ENCODE measurements around the gene C5orf63. TPM values are rescaled to one million over a fixed set of nuclear protein-coding genes. Genes with fewer than 3 reads are reported as not detected.
A peak's percentile ranks its signal among the peaks of the same experiment; 100 is the strongest.

The C5orf63 gene
- total RNA-seq, 2 experiments from 2014 or later, result 4.2 TPM; not detected in 1

GRCh38 chr5:127076315-127077129, 3.2 kb upstream of the C5orf63 start:
- CTCF ChIA-PET (ENCODE audit: unreplicated experiment), result no interaction called here
- Histone ChIP-seq H3K4me2 (ENCODE audit: low read length) (no peak overlapping the region), H3K9me2 (ENCODE audit: insufficient read depth, low read length) (no peaks in the 10 kb centered on the region), H3K36me3 (ENCODE audit: insufficient read depth, low read length) (no peaks in the 10 kb centered on the region), H3K79me2 (ENCODE audit: insufficient read depth, low read depth, low read length) (no peaks in the 10 kb centered on the region), H4K20me1 (ENCODE audit: insufficient read depth, low read length) (no peaks in the 10 kb centered on the region), H3K27ac (ENCODE audit: low read depth, low read length, poor library complexity, severe bottlenecking) (no peak overlapping the region), H3K9me3 (ENCODE audit: low read length) (no peaks in the 10 kb centered on the region), H3K4me1 (ENCODE audit: insufficient read depth, low read length, poor library complexity, severe bottlenecking) (peaks cover 10% of the 10 kb centered on the region), H3K4me3 (ENCODE audit: low read depth, low read length, poor library complexity, severe bottlenecking) (no peak overlapping the region), H2AFZ (ENCODE audit: low read length) (no peak overlapping the region)
- DNase-seq (ENCODE audit: low spot score), result no peak
- intact Hi-C loops (cut with micrococcal nuclease; ENCODE audit: unreplicated experiment), result no loop called here
- no TSS peak for BruUV-seq (replicated peaks)
- no peak for TF ChIP-seq CTCF (conservative IDR thresholded peaks at IDR 0.05; ENCODE audit: low read length)
- TF ChIP-seq EZH2phosphoT487 (IDR thresholded peaks at IDR 0.05; ENCODE audit: borderline replicate concordance, low read depth, low read length), result no peak
- POLR2A ChIA-PET, result no interaction called here

- Histone ChIP-seq H3K79me2 (ENCODE audit: insufficient read depth, low read depth, low read length) (no peaks in the 10 kb centered on the region), H4K20me1 (ENCODE audit: insufficient read depth, low read length) (no peaks in the 10 kb centered on the region), H3K9me3 (ENCODE audit: low read length) (no peaks in the 10 kb centered on the region), H2AFZ (ENCODE audit: low read length) (peak overlapping the region; percentile 100), H3K9me2 (ENCODE audit: insufficient read depth, low read length) (no peaks in the 10 kb centered on the region), H3K4me1 (ENCODE audit: insufficient read depth, low read length, poor library complexity, severe bottlenecking) (peaks cover 10% of the 10 kb centered on the region), H3K4me3 (ENCODE audit: low read depth, low read length, poor library complexity, severe bottlenecking) (no peak overlapping the region), H3K27ac (ENCODE audit: low read depth, low read length, poor library complexity, severe bottlenecking) (no peak overlapping the region), H3K4me2 (ENCODE audit: low read length) (no peak overlapping the region), H3K36me3 (ENCODE audit: insufficient read depth, low read length) (no peaks in the 10 kb centered on the region)
- BruUV-seq (replicated peaks), result no TSS peak
- no peak for DNase-seq (ENCODE audit: low spot score)
- no peak for TF ChIP-seq CTCF (conservative IDR thresholded peaks at IDR 0.05; ENCODE audit: low read length)
- ChIA-PET POLR2A (interaction anchor here (1.0 to 1.2 kb wide), 2 partner anchors 10 to 16 kb away, joined by 3 to 4 read pairs; no protein-coding TSS in a partner anchor), CTCF (ENCODE audit: unreplicated experiment) (no interaction called here)
- intact Hi-C loops (cut with micrococcal nuclease; ENCODE audit: unreplicated experiment), result no loop called here
Measured at GRCh38 chr5:127074466-127074865, 1.2 kb upstream of the C5orf63 start.

GRCh38 chr5:127070243-127070642, 3.1 kb downstream of the C5orf63 start:
- Histone ChIP-seq H4K20me1 (ENCODE audit: insufficient read depth, low read length) (no peaks in the 10 kb centered on the region), H3K4me1 (ENCODE audit: insufficient read depth, low read length, poor library complexity, severe bottlenecking) (peaks cover 10% of the 10 kb centered on the region), H2AFZ (ENCODE audit: low read length) (no peak overlapping the region), H3K36me3 (ENCODE audit: insufficient read depth, low read length) (no peaks in the 10 kb centered on the region), H3K9me2 (ENCODE audit: insufficient read depth, low read length) (no peaks in the 10 kb centered on the region), H3K9me3 (ENCODE audit: low read length) (no peaks in the 10 kb centered on the region), H3K4me2 (ENCODE audit: low read length) (no peak overlapping the region), H3K27ac (ENCODE audit: low read depth, low read length, poor library complexity, severe bottlenecking) (no peak overlapping the region), H3K79me2 (ENCODE audit: insufficient read depth, low read depth, low read length) (no peaks in the 10 kb centered on the region), H3K4me3 (ENCODE audit: low read depth, low read length, poor library complexity, severe bottlenecking) (no peak overlapping the region)
- BruUV-seq (replicated peaks), result no TSS peak
- DNase-seq (ENCODE audit: low spot score), result no peak
- ChIA-PET POLR2A (no interaction called here), CTCF (ENCODE audit: unreplicated experiment) (no interaction called here)
- no peak for TF ChIP-seq EZH2phosphoT487 (IDR thresholded peaks at IDR 0.05; ENCODE audit: borderline replicate concordance, low read depth, low read length)
- no peak for TF ChIP-seq CTCF (conservative IDR thresholded peaks at IDR 0.05; ENCODE audit: low read length)
- intact Hi-C loops (cut with micrococcal nuclease; ENCODE audit: unreplicated experiment), result no loop called here
